Fibroblast of lung (primary cell): ENCODE results near the gene SUGP1. TPM values are rescaled to one million over a fixed set of nuclear protein-coding genes. Genes with fewer than 3 reads are reported as not detected.

Experiments used
- DNase-seq, 2 donors: peaks; one replicate each; pipeline versions ENCODE4 v3.0.0 to v3.0.0-alpha.2; 2010; ENCODE audit warnings: low read depth in 2 of 2
- H2AFZ ChIP-seq: 2 replicates; pipeline ENCODE4 v1.5.1; 2012; ENCODE audit warnings: low read length, control low read depth, inconsistent platforms
- H3K27ac ChIP-seq: 2 replicates; pipeline ENCODE4 v1.5.1; 2011; ENCODE audit warnings: low read length, control low read depth; ENCODE audit not compliant: insufficient read depth
- H3K27me3 ChIP-seq: 2 replicates; pipeline ENCODE4 v1.5.1; 2011; ENCODE audit warnings: mild to moderate bottlenecking, low read length; ENCODE audit not compliant: control insufficient read depth, insufficient read depth
- H3K36me3 ChIP-seq: 2 replicates; pipeline ENCODE4 v1.5.1; 2011; ENCODE audit warnings: low read length; ENCODE audit not compliant: control insufficient read depth, insufficient read depth
- H3K4me1 ChIP-seq: 2 replicates; pipeline ENCODE4 v1.5.1; 2011; ENCODE audit warnings: low read length; ENCODE audit not compliant: control insufficient read depth, insufficient read depth; ENCODE audit errors: extremely low read depth
- H3K4me2 ChIP-seq: 2 replicates; pipeline ENCODE4 v1.5.1; 2011; ENCODE audit warnings: low read length, control low read depth; ENCODE audit not compliant: insufficient read depth; ENCODE audit errors: extremely low read depth
- H3K4me3 ChIP-seq, 4 experiments: fragments of 200-600 bp in 1 of 4; sonication (generic) in 1 of 4; replicated peaks in 1 of 4; 2 replicates each; pipeline ENCODE4 v1.5.1; 2011 to 2016; ENCODE audit warnings: low read length in 4 of 4, low read depth in 3 of 4, mild to moderate bottlenecking in 3 of 4, control low read depth in 2 of 4, inconsistent platforms in 1 of 4, mixed read lengths in 1 of 4; ENCODE audit not compliant: insufficient read depth in 1 of 4; ENCODE audit errors: control extremely low read depth in 1 of 4
- H3K79me2 ChIP-seq: 2 replicates; pipeline ENCODE4 v1.5.1; 2012; ENCODE audit warnings: mild to moderate bottlenecking, low read length, inconsistent platforms; ENCODE audit not compliant: control insufficient read depth, insufficient read depth
- H3K9ac ChIP-seq: 2 replicates; pipeline ENCODE4 v1.5.1; 2011; ENCODE audit warnings: mild to moderate bottlenecking, low read length, control low read depth; ENCODE audit not compliant: insufficient read depth
- H3K9me3 ChIP-seq: 2 replicates; pipeline ENCODE4 v1.5.1; 2012; ENCODE audit warnings: low read depth, low read length; ENCODE audit not compliant: control insufficient read depth, insufficient read depth
- H4K20me1 ChIP-seq: 2 replicates; pipeline ENCODE4 v1.5.1; 2011; ENCODE audit warnings: low read length; ENCODE audit not compliant: control insufficient read depth, insufficient read depth; ENCODE audit errors: extremely low read depth
- EZH2 ChIP-seq: IDR thresholded peaks from 2 replicates; pipeline ENCODE4 v1.5.1; 2012; ENCODE audit warnings: low read length, control low read depth, mild to moderate bottlenecking; ENCODE audit errors: missing control alignments
- polyA plus RNA-seq, 2 donors: library from polyadenylated mRNA; depleted of rRNA in 1 of 2; stranded (reverse) in 1 of 2; unstranded in 1 of 2; fragments of >200 nt; gene quantifications; 2 replicates each; pipeline ENCODE4 v1.2.1, GENCODE V29; 2011 to 2012; ENCODE audit warnings: missing spikeins in 1 of 2
- total RNA-seq: library from RNA; depleted of rRNA; stranded (reverse); fragments of >200 nt; gene quantifications from 2 replicates; pipeline ENCODE4 v1.2.1, GENCODE V29; 2014
- TF ChIP-seq, protein P1 (sequence below), 2 donors: IDR thresholded peaks in 1 of 2; conservative IDR thresholded peaks in 1 of 2; 1 replicate in 1 of 2; 2 replicates in 1 of 2; pipeline ENCODE4 v1.5.1; 2011 to 2012; ENCODE audit warnings: low read length in 2 of 2, control low read depth in 1 of 2, inconsistent platforms in 1 of 2, low read depth in 1 of 2, mild to moderate bottlenecking in 1 of 2

The SUGP1 gene
- total and polyA plus RNA-seq, 2 donors (not counting 1 experiment from before 2014, with no cell fraction given): 17.3 to 27.7 TPM

DNA sequence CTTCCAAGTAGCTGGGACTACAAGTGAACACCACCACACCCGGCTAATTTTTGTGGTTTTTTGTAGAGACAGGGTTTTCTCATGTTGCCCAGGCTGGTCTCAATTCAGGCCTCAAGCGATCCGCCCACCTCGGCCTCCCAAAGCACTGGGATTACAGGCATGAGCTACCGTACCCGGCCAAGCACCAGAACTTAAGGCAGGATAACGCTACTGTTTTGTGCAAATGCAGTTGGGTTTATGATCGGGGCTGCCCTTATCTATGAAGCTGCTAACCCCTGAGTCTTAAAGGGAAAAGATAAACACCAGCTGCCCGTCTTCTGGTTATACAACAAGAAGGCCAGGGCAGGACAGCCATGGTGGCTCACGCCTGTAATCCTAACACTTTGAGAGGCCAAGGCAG is 34.6 kb downstream of the SUGP1 start:
- H3K36me3 ChIP-seq: peaks cover 9% of the 10 kb centered on the region
- H3K4me3 ChIP-seq: no peak overlapping the region
- no peak overlapping the region for H3K9ac ChIP-seq
- H3K79me2 ChIP-seq: no peaks in the 10 kb centered on the region
- H3K4me1 ChIP-seq: no peaks in the 10 kb centered on the region
- no peaks in the 10 kb centered on the region for H3K9me3 ChIP-seq
- H2AFZ ChIP-seq: no peak overlapping the region
- no peak overlapping the region for H3K27ac ChIP-seq
- DNase-seq: no peak
- no peaks in the 10 kb centered on the region for H4K20me1 ChIP-seq
- no peak for TF ChIP-seq EZH2
- H3K27me3 ChIP-seq: no peaks in the 10 kb centered on the region
- no peak overlapping the region for H3K4me2 ChIP-seq

DNA sequence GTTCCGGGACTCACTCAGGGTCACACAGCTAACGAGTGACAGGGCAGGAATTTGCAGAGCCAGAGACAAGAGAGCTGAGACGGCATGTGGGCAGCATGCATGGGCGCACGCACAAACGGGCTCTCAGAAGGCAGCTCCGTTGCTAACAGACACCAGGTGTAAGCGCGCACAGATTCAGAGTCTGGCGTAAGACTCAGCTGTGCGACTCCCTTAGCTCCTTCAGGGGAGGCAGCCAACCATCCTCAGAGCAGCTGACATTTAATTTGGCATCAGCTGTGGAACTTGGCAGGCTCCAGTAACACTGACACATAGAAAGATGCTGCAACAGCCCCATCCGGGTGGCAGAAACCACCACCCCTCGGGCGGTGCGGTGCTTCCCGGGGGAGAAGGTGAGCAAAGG is 39.7 kb downstream of the SUGP1 start:
- Histone ChIP-seq H3K9ac (no peak overlapping the region), H3K36me3 (peaks cover 24% of the 10 kb centered on the region), H3K4me3 (no peak overlapping the region), H2AFZ (no peak overlapping the region), H3K27me3 (no peaks in the 10 kb centered on the region), H3K27ac (no peak overlapping the region), H3K4me1 (no peaks in the 10 kb centered on the region), H3K9me3 (no peaks in the 10 kb centered on the region), H3K4me2 (no peak overlapping the region), H3K79me2 (no peaks in the 10 kb centered on the region), H4K20me1 (no peaks in the 10 kb centered on the region)
- no peak for TF ChIP-seq EZH2
- TF ChIP-seq, protein P1, sequence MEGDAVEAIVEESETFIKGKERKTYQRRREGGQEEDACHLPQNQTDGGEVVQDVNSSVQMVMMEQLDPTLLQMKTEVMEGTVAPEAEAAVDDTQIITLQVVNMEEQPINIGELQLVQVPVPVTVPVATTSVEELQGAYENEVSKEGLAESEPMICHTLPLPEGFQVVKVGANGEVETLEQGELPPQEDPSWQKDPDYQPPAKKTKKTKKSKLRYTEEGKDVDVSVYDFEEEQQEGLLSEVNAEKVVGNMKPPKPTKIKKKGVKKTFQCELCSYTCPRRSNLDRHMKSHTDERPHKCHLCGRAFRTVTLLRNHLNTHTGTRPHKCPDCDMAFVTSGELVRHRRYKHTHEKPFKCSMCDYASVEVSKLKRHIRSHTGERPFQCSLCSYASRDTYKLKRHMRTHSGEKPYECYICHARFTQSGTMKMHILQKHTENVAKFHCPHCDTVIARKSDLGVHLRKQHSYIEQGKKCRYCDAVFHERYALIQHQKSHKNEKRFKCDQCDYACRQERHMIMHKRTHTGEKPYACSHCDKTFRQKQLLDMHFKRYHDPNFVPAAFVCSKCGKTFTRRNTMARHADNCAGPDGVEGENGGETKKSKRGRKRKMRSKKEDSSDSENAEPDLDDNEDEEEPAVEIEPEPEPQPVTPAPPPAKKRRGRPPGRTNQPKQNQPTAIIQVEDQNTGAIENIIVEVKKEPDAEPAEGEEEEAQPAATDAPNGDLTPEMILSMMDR (conservative IDR thresholded peaks at IDR 0.05 in 1 of 2, IDR thresholded peaks at IDR 0.05 in 1 of 2; ENCODE audit: low read depth in 1 of 2, low read length in 2 of 2): no peak
- DNase-seq: peak; percentile 18 to 21

DNA sequence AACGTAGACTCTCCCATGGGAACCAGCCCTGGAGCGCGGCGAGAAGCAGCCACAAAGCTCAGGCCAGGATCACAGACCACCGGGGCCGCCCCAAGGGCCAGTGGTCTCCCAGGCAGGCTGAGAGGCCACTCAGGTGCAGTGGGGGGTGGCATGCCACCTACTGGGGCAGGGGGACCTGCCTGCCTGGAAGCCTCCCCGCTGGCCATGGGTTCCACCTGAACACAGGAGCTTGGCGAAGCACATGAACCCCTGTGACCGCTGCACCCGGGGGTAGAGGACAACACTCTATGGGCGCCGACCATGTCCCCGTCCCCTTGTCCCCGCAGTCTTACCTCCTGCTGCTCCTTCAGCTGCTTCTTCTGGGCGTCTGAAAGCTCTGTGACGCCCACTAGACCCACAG is 40.5 kb downstream of the SUGP1 start:
- H3K27me3 ChIP-seq: no peaks in the 10 kb centered on the region
- H2AFZ ChIP-seq: no peak overlapping the region
- no peaks in the 10 kb centered on the region for H3K79me2 ChIP-seq
- no peaks in the 10 kb centered on the region for H3K4me1 ChIP-seq
- H3K4me2 ChIP-seq: no peak overlapping the region
- no peak for DNase-seq
- no peaks in the 10 kb centered on the region for H3K9me3 ChIP-seq
- peaks cover 24% of the 10 kb centered on the region for H3K36me3 ChIP-seq
- H3K4me3 ChIP-seq: no peak overlapping the region
- no peak overlapping the region for H3K27ac ChIP-seq
- TF ChIP-seq, protein P1 (conservative IDR thresholded peaks at IDR 0.05 in 1 of 2, IDR thresholded peaks at IDR 0.05 in 1 of 2; ENCODE audit: low read depth in 1 of 2, low read length in 2 of 2): no peak
- TF ChIP-seq EZH2: no peak
- H3K9ac ChIP-seq: no peak overlapping the region
- no peaks in the 10 kb centered on the region for H4K20me1 ChIP-seq
